NCI-H187 treated with DMSO at 0.1 percent for 48 hours (cell line): ENCODE data around the gene LRRC51.
"Not testable (repeated sequence)": the region's sequence is repeated elsewhere in the genome, so short reads cannot be mapped to it uniquely, and the experiment has no call there.

ENCODE experiments used
- DNase-seq: peaks from one replicate; lab custom pipeline; 2025; lab: John Stamatoyannopoulos, UW

The LRRC51 gene

GRCh38 chr11:72140661-72141060, 60.0 kb downstream of the LRRC51 start:
- DNase-seq: no peak

- DNase-seq: no peak
Measured at GRCh38 chr11:72141066-72141465, 60.4 kb downstream of the LRRC51 start.

GRCh38 chr11:72142086-72142485, 61.4 kb downstream of the LRRC51 start:
- DNase-seq: not testable (repeated sequence)

GRCh38 chr11:72142543-72142942, 61.9 kb downstream of the LRRC51 start:
- not testable (repeated sequence) for DNase-seq

- no peak for DNase-seq
Measured at GRCh38 chr11:72144807-72145565, 64.3 kb downstream of the LRRC51 start.
